Upper lobe of left lung (tissue), 6 donors: Measurements from ENCODE around the gene TRPM7. TPM values are rescaled to one million over a fixed set of nuclear protein-coding genes. Genes with fewer than 3 reads are reported as not detected.

Source experiments
- ATAC-seq, 2 donors: fragments of 200-7000 bp; cut with Tn5 transposase; one replicate each; pipeline ENCODE4 v1.9.1; 2022; ENCODE audit warnings: mild to moderate bottlenecking in 2 of 2, moderate library complexity in 2 of 2; ENCODE audit not compliant: low FRiP score in 2 of 2
- DNase-seq, 2 donors: peaks; one replicate each; pipeline ENCODE4 v3.0.0-alpha.2; 2019 to 2020
- H3K27ac ChIP-seq, 4 donors: fragments of 200-600 bp; sonication (generic); one replicate each; pipeline ENCODE4 v1.5.1; 2016 to 2019
- H3K27me3 ChIP-seq, 4 donors: fragments of 200-600 bp; sonication (generic); one replicate each; pipeline ENCODE4 v1.5.1; 2017 to 2019
- H3K36me3 ChIP-seq, 4 donors: fragments of 200-600 bp; sonication (generic); one replicate each; pipeline ENCODE4 v1.5.1; 2016 to 2019
- H3K4me1 ChIP-seq, 4 donors: fragments of 200-600 bp; sonication (generic); one replicate each; pipeline ENCODE4 v1.5.1; 2018 to 2019
- H3K4me3 ChIP-seq, 4 donors: fragments of 200-600 bp; sonication (generic); one replicate each; pipeline ENCODE4 v1.5.1; 2017 to 2019; ENCODE audit warnings: mild to moderate bottlenecking in 2 of 4, moderate library complexity in 1 of 4
- H3K9me3 ChIP-seq, 4 donors: fragments of 200-600 bp; sonication (generic); one replicate each; pipeline ENCODE4 v1.5.1; 2018 to 2019
- CTCF ChIP-seq, 6 experiments: fragments of 450-650 bp in 4 of 6; fragments of 200-600 bp in 2 of 6; sonication (generic) in 2 of 6; IDR thresholded peaks; one replicate each; pipeline ENCODE4 v1.5.1; 2016 to 2019; ENCODE audit warnings: antibody characterized with exemption in 6 of 6
- EP300 ChIP-seq, 4 donors: sonication (generic); formaldehyde crosslinking; IDR thresholded peaks; one replicate each; pipeline ENCODE4 v1.5.1; 2017; ENCODE audit warnings: antibody characterized with exemption in 4 of 4, control low read depth in 2 of 4
- POLR2A ChIP-seq, 4 donors: fragments of 450-650 bp; IDR thresholded peaks; one replicate each; pipeline ENCODE4 v1.5.1; 2016 to 2017; ENCODE audit warnings: antibody characterized with exemption in 4 of 4, mild to moderate bottlenecking in 2 of 4
- POLR2AphosphoS5 ChIP-seq, 2 donors: sonication (generic); formaldehyde crosslinking; IDR thresholded peaks; one replicate each; pipeline ENCODE4 v1.5.1; 2017; ENCODE audit warnings: antibody characterized with exemption in 2 of 2
- WGBS, 2 donors: methylation state at CpG; one replicate each; pipeline ENCODE4 v1.1.5; 2017 to 2018; 5-methylcytosine and 5-hydroxymethylcytosine counted together
- total RNA-seq, 6 donors: library from RNA; depleted of rRNA in 4 of 6; stranded (reverse); fragments of >200 nt in 4 of 6; gene quantifications; one replicate each; pipeline versions ENCODE4 v1.1.0 to v1.2.1, GENCODE V29; 2016 to 2021
- donor health status: DM: no; HTN: no; CAD: no; lungs with moderate emphysema.
- donor health status: DM: no; HTN: yes; CAD: no; lungs with severe emphysema.

TRPM7 gene
- total RNA-seq, 6 donors from 2014 or later: 31.4 to 74.3 (median 37.3) TPM

GRCh38 chr15:50665938-50666337, 20.7 kb downstream of the TRPM7 start:
- WGBS, 2 donors: 89 to 91% methylated on average over 5 of the region's 5 CpGs

GRCh38 chr15:50655555-50655954, 31.0 kb downstream of the TRPM7 start:
- DNase-seq: no peak
- TF ChIP-seq EP300 (IDR thresholded peaks at IDR 0.05) (no peak), CTCF (IDR thresholded peaks at IDR 0.05) (no peak), POLR2A (IDR thresholded peaks at IDR 0.05) (no peak), POLR2AphosphoS5 (IDR thresholded peaks at IDR 0.05) (no peak)

More at GRCh38 chr15:50665938-50666337, 20.7 kb downstream of the TRPM7 start:
- H3K4me3 ChIP-seq: no peak overlapping the region
- DNase-seq: no peak
- H3K27me3 ChIP-seq: no peaks in the 10 kb centered on the region
- peaks cover 0 to 25% (median 3%) of the 10 kb centered on the region in 4 donors for H3K36me3 ChIP-seq
- peaks cover 0 to 5% (median 0%) of the 10 kb centered on the region in 4 donors for H3K4me1 ChIP-seq
- H3K9me3 ChIP-seq: no peaks in the 10 kb centered on the region
- TF ChIP-seq CTCF (IDR thresholded peaks at IDR 0.05): no peak
- TF ChIP-seq EP300 (IDR thresholded peaks at IDR 0.05): no peak
- no peak for TF ChIP-seq POLR2AphosphoS5 (IDR thresholded peaks at IDR 0.05)
- no peak for TF ChIP-seq POLR2A (IDR thresholded peaks at IDR 0.05)
- no peak for ATAC-seq
- no peak overlapping the region for H3K27ac ChIP-seq

GRCh38 chr15:50653156-50653743, 33.3 kb downstream of the TRPM7 start:
- H3K9me3 ChIP-seq: no peaks in the 10 kb centered on the region
- no peaks in the 10 kb centered on the region for H3K4me1 ChIP-seq
- WGBS, 2 donors: 77 to 89% methylated on average over 6 of the region's 6 CpGs
- no peak overlapping the region for H3K4me3 ChIP-seq
- H3K27me3 ChIP-seq: no peaks in the 10 kb centered on the region
- H3K27ac ChIP-seq: no peak overlapping the region
- DNase-seq (no peak), ATAC-seq (no peak)
- TF ChIP-seq CTCF (IDR thresholded peaks at IDR 0.05) (no peak), POLR2AphosphoS5 (IDR thresholded peaks at IDR 0.05) (no peak), EP300 (IDR thresholded peaks at IDR 0.05) (no peak), POLR2A (IDR thresholded peaks at IDR 0.05) (no peak)
- peaks cover 11 to 90% (median 43%) of the 10 kb centered on the region in 4 donors for H3K36me3 ChIP-seq

More at GRCh38 chr15:50655555-50655954, 31.0 kb downstream of the TRPM7 start:
- no peak overlapping the region for H3K27ac ChIP-seq
- ATAC-seq: no peak
- peaks cover 9 to 84% (median 30%) of the 10 kb centered on the region in 4 donors for H3K36me3 ChIP-seq
- H3K4me1 ChIP-seq: no peaks in the 10 kb centered on the region
- H3K27me3 ChIP-seq: no peaks in the 10 kb centered on the region
- H3K4me3 ChIP-seq: no peak overlapping the region
- 95 to 96% methylated on average over 4 of the region's 4 CpGs for WGBS, 2 donors
- H3K9me3 ChIP-seq: no peaks in the 10 kb centered on the region

DNA sequence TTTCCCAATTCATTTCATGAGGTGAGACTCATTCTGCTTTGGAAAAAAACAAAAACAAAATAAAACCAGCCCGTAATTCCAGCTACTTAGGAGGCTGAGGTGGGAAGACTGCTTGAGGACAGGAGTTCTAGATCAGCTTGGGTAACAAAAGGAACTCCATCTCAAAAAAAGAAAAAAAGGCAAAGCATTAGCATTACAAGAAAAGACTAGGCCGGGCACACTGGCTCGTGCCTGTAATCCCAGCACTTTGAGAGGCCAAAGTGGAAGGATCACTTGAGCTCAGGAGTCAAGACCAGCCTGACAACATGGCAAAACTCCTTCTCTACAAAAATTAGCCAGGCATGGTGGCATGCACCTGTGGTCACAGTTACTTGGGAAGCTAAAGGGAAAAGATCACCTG, 33.9 kb downstream of the TRPM7 start:
- Histone ChIP-seq H3K27ac (no peak overlapping the region), H3K27me3 (no peaks in the 10 kb centered on the region), H3K4me1 (no peaks in the 10 kb centered on the region), H3K4me3 (no peak overlapping the region), H3K9me3 (no peaks in the 10 kb centered on the region), H3K36me3 (peaks cover 11 to 91% (median 47%) of the 10 kb centered on the region in 4 donors)
- 79 to 98% methylated on average over 3 of the region's 3 CpGs for WGBS, 2 donors
- no peak for ATAC-seq
- TF ChIP-seq POLR2AphosphoS5 (IDR thresholded peaks at IDR 0.05): no peak
- DNase-seq: no peak

GRCh38 chr15:50641318-50641717, 45.3 kb downstream of the TRPM7 start:
- Histone ChIP-seq H3K27ac (no peak overlapping the region), H3K4me3 (no peak overlapping the region), H3K4me1 (no peaks in the 10 kb centered on the region), H3K9me3 (no peaks in the 10 kb centered on the region), H3K27me3 (no peaks in the 10 kb centered on the region), H3K36me3 (peaks cover 12 to 88% (median 44%) of the 10 kb centered on the region in 4 donors)
- WGBS, 2 donors: 86 to 93% methylated on average over 2 of the region's 2 CpGs
- ATAC-seq: no peak
- DNase-seq: no peak
- no peak for TF ChIP-seq CTCF (IDR thresholded peaks at IDR 0.05)
- no peak for TF ChIP-seq POLR2AphosphoS5 (IDR thresholded peaks at IDR 0.05)
- TF ChIP-seq EP300 (IDR thresholded peaks at IDR 0.05): no peak
- TF ChIP-seq POLR2A (IDR thresholded peaks at IDR 0.05): no peak
